Ovary (tissue), 9 donors: ENCODE results near the gene VAV2. TPM values are rescaled to one million over a fixed set of nuclear protein-coding genes. Genes with fewer than 3 reads are reported as not detected.

Experiments
- DNase-seq, 5 donors: peaks; one replicate each; pipeline ENCODE4 v3.0.0-alpha.2; 2019 to 2020
- H3K27ac ChIP-seq, 2 donors: fragments of 200-600 bp; one replicate each; pipeline versions ENCODE4 v1.5.1 to v1.8.0; 2019 to 2022
- H3K27me3 ChIP-seq: fragments of 200-600 bp; one replicate; pipeline ENCODE4 v1.8.0; 2022
- H3K36me3 ChIP-seq: fragments of 200-600 bp; sonication (generic); one replicate; pipeline ENCODE4 v1.5.1; 2019
- H3K4me1 ChIP-seq: one replicate; pipeline ENCODE4 v1.8.1; 2013; ENCODE audit warnings: mild to moderate bottlenecking, moderate library complexity; ENCODE audit not compliant: insufficient read depth
- H3K4me3 ChIP-seq: fragments of 200-600 bp; sonication (generic); one replicate; pipeline ENCODE4 v1.5.1; 2017
- H3K9me3 ChIP-seq, 2 donors: fragments of 200-600 bp in 1 of 2; sonication (generic) in 1 of 2; one replicate each; pipeline versions ENCODE4 v1.5.1 to v1.8.1; 2013 to 2019; ENCODE audit warnings: mild to moderate bottlenecking in 1 of 2, moderate library complexity in 1 of 2
- CTCF ChIP-seq, 3 donors: fragments of 450-650 bp in 2 of 3; fragments of 200-600 bp in 1 of 3; IDR thresholded peaks; one replicate each; pipeline versions ENCODE4 v1.5.1 to v1.8.0; 2016 to 2022; ENCODE audit warnings: antibody characterized with exemption in 3 of 3, mild to moderate bottlenecking in 1 of 3
- EP300 ChIP-seq: sonication (generic); formaldehyde crosslinking; IDR thresholded peaks from one replicate; pipeline ENCODE4 v1.6.1; 2017; ENCODE audit warnings: antibody characterized with exemption
- POLR2A ChIP-seq: fragments of 450-650 bp; IDR thresholded peaks from one replicate; pipeline ENCODE4 v1.6.1; 2017; ENCODE audit warnings: antibody characterized with exemption, mild to moderate bottlenecking, moderate library complexity
- WGBS, 3 donors: extraction: QIAGEN DNeasy Blood & Tissue Kit in 1 of 3; methylation state at CpG; one replicate each; pipeline versions ENCODE4 v1.1.5 to v1.1.7; 2013 to 2017; 5-methylcytosine and 5-hydroxymethylcytosine counted together
- intact Hi-C, 4 donors: fragments of 100-400 bp; cut with DNase I; formaldehyde crosslinking; loops; one replicate each; pipeline versions ENCODE4 v1.11.0 to v1.15.1; 2022 to 2023
- polyA plus RNA-seq, 2 donors: library from polyadenylated mRNA; stranded (reverse); fragments of 200-250 nt in 1 of 2; fragments of 350-450 nt in 1 of 2; fragmentation: Illumina TruSeq in 1 of 2; extraction: RNeasy Lipid Tissue Mini Kit (QIAGEN cat#74804) in 1 of 2; gene quantifications; one replicate each; pipeline ENCODE4 v1.2.3, GENCODE V29; 2013 to 2014
- total RNA-seq, 7 donors: library from RNA; depleted of rRNA in 2 of 7; stranded (reverse); fragments of >200 nt in 2 of 7; fragmentation: NEBNext Ultra II Directional in 3 of 7; extraction: Animal tissue kit (Norgen Biotek cat#: 25700) in 3 of 7; gene quantifications; one replicate each; pipeline versions ENCODE4 v1.1.0 to v1.2.4, GENCODE V29; 2016 to 2023
- donor health status: DM: no; HTN: no; CAD: no; lungs with moderate emphysema.
- donor health status: DM: no; HTN: no; CAD: no.
- donor health status: Bipolar disorder and iron deficiency.
- donor health status: DM: yes; HTN: yes; CAD: no.
- donor health status: DM: no; HTN: no; CAD: no.
- donor health status: DM: yes; HTN: yes; CAD: no.

The VAV2 gene
- total and polyA plus RNA-seq, 9 donors: 3.7 to 14.1 (median 7.8) TPM

GRCh38 chr9:133868203-133868602 is 123.9 kb downstream of the VAV2 start:
- no peaks in the 10 kb centered on the region for H3K27me3 ChIP-seq
- no peak for DNase-seq
- intact Hi-C loops: loop anchor here in 1 of 4 donors (1.0 kb wide), 1 partner anchor 16 kb away; no protein-coding TSS in a partner anchor
- 94 to 97% (median 95%) methylated on average over 18 of the region's 18 CpGs for WGBS, 3 donors
- TF ChIP-seq POLR2A (no peak), EP300 (no peak), CTCF (IDR thresholded peaks at IDR 0.05) (no peak)
- no peaks in the 10 kb centered on the region for H3K9me3 ChIP-seq
- no peaks in the 10 kb centered on the region for H3K36me3 ChIP-seq
- H3K27ac ChIP-seq: no peak overlapping the region
- no peaks in the 10 kb centered on the region for H3K4me1 ChIP-seq
- H3K4me3 ChIP-seq: no peak overlapping the region

GRCh38 chr9:133866946-133867345 is 125.2 kb downstream of the VAV2 start:
- intact Hi-C loops: no loop called here
- WGBS, 3 donors: 92 to 96% (median 96%) methylated on average over 16 to 17 of the region's 17 CpGs

GRCh38 chr9:133864011-133864410 is 128.1 kb downstream of the VAV2 start:
- Histone ChIP-seq H3K4me1 (no peaks in the 10 kb centered on the region), H3K9me3 (no peaks in the 10 kb centered on the region), H3K36me3 (no peaks in the 10 kb centered on the region), H3K27me3 (no peaks in the 10 kb centered on the region), H3K4me3 (no peak overlapping the region), H3K27ac (no peak overlapping the region)
- no peak for TF ChIP-seq POLR2A
- no peak for TF ChIP-seq EP300
- no peak for TF ChIP-seq CTCF (IDR thresholded peaks at IDR 0.05)
- no peak for DNase-seq
- intact Hi-C loops: no loop called here
- WGBS, 3 donors: 52 to 64% (median 54%) methylated on average over 16 of the region's 16 CpGs

More at GRCh38 chr9:133866946-133867345, 125.2 kb downstream of the VAV2 start:
- no peak for TF ChIP-seq EP300
- DNase-seq: no peak
- no peaks in the 10 kb centered on the region for H3K36me3 ChIP-seq
- H3K27me3 ChIP-seq: no peaks in the 10 kb centered on the region
- no peak overlapping the region for H3K27ac ChIP-seq
- no peaks in the 10 kb centered on the region for H3K9me3 ChIP-seq
- H3K4me3 ChIP-seq: no peak overlapping the region
- H3K4me1 ChIP-seq: no peaks in the 10 kb centered on the region

- TF ChIP-seq EP300 (no peak), CTCF (IDR thresholded peaks at IDR 0.05) (no peak), POLR2A (no peak)
- Histone ChIP-seq H3K36me3 (no peaks in the 10 kb centered on the region), H3K27me3 (no peaks in the 10 kb centered on the region), H3K27ac (no peak overlapping the region), H3K9me3 (no peaks in the 10 kb centered on the region), H3K4me3 (no peak overlapping the region), H3K4me1 (no peaks in the 10 kb centered on the region)
- 85 to 93% (median 91%) methylated on average over 19 of the region's 19 CpGs for WGBS, 3 donors
- no peak for DNase-seq
- intact Hi-C loops: no loop called here
These were observed 128.9 kb downstream of the VAV2 start for GRCh38 chr9:133863257-133863592.

- no peak for DNase-seq
- WGBS, 3 donors: 86 to 93% (median 91%) methylated on average over 28 of the region's 28 CpGs
- Histone ChIP-seq H3K27me3 (no peaks in the 10 kb centered on the region), H3K4me1 (no peaks in the 10 kb centered on the region), H3K36me3 (no peaks in the 10 kb centered on the region), H3K9me3 (no peaks in the 10 kb centered on the region), H3K4me3 (no peak overlapping the region), H3K27ac (no peak overlapping the region)
- intact Hi-C loops: no loop called here
- TF ChIP-seq POLR2A (no peak), CTCF (IDR thresholded peaks at IDR 0.05) (no peak), EP300 (no peak)
These were observed 129.4 kb downstream of the VAV2 start for GRCh38 chr9:133862585-133863256.
